PC-3 (cell line): ENCODE data around the gene CCDC28A. TPM values are rescaled to one million over a fixed set of nuclear protein-coding genes. Genes with fewer than 3 reads are reported as not detected.

Experiments
- ATAC-seq: fragments of 200-7000 bp; cut with Tn5 transposase; 2 replicates; pipeline ENCODE4 v1.9.1; 2020; ENCODE audit warnings: mild to moderate bottlenecking, moderate library complexity
- BruUV-seq: library from RNA; stranded (reverse); fragments of 400-500 nt; replicated peaks from 2 replicates; lab custom pipeline; 2021; lab: Mats Ljungman, UMichigan
- CTCF ChIA-PET: fragments of 300-600 bp; sonication (Branson Sonifier 250); formaldehyde crosslinking; loops from one replicate; lab custom pipeline; 2022; ENCODE audit warnings: antibody characterized with exemption; lab: Charles Lee
- POLR2A ChIA-PET: fragments of 300-600 bp; sonication (Branson Sonifier 250); formaldehyde crosslinking; loops from one replicate; lab custom pipeline; 2022; ENCODE audit warnings: antibody characterized with exemption; ENCODE audit not compliant: unreplicated experiment; lab: Charles Lee
- DNase-seq: peaks from one replicate; pipeline ENCODE4 v3.0.0-alpha.2; 2015
- H2AFZ ChIP-seq: fragments of 300-600 bp; sonication (generic); 2 replicates; pipeline ENCODE4 v1.6.0; 2016; ENCODE audit warnings: antibody characterized with exemption, low read length
- H3F3A ChIP-seq: fragments of 300-600 bp; sonication (generic); one replicate; pipeline ENCODE4 v1.6.0; 2017; ENCODE audit warnings: antibody characterized with exemption, low read length, control low read depth, mild to moderate bottlenecking; ENCODE audit not compliant: unreplicated experiment
- H3K27ac ChIP-seq: fragments of 300-600 bp; sonication (generic); 2 replicates; pipeline ENCODE4 v1.5.1; 2016; ENCODE audit warnings: mild to moderate bottlenecking, low read length
- H3K27me3 ChIP-seq: fragments of 300-600 bp; sonication (generic); 2 replicates; pipeline ENCODE4 v1.6.1; 2016; ENCODE audit warnings: low read length, mixed read lengths
- H3K36me3 ChIP-seq: fragments of 300-600 bp; sonication (generic); 2 replicates; pipeline ENCODE4 v1.6.1; 2016; ENCODE audit warnings: low read depth, mixed run types, low read length, mixed read lengths
- H3K4me1 ChIP-seq: fragments of 300-600 bp; sonication (generic); 2 replicates; pipeline ENCODE4 v1.5.1; 2016; ENCODE audit warnings: low read length; ENCODE audit not compliant: insufficient read depth
- H3K4me2 ChIP-seq: fragments of 300-600 bp; sonication (generic); 2 replicates; pipeline ENCODE4 v1.6.0; 2016; ENCODE audit warnings: low read length
- H3K4me3 ChIP-seq: fragments of 300-600 bp; sonication (generic); 2 replicates; pipeline ENCODE4 v1.5.1; 2016; ENCODE audit warnings: mild to moderate bottlenecking, low read length, mixed read lengths
- H3K79me2 ChIP-seq: fragments of 300-600 bp; sonication (generic); 2 replicates; pipeline ENCODE4 v1.6.1; 2017; ENCODE audit warnings: low read length, mixed read lengths
- H3K9ac ChIP-seq: fragments of 300-600 bp; sonication (generic); 2 replicates; pipeline ENCODE4 v1.6.0; 2016; ENCODE audit warnings: mild to moderate bottlenecking, low read length
- H3K9me2 ChIP-seq: fragments of 300-600 bp; sonication (generic); replicated peaks from 2 replicates; pipeline ENCODE4 v1.6.1; 2016; ENCODE audit warnings: mixed run types, low read length, mixed read lengths
- H3K9me3 ChIP-seq: fragments of 300-600 bp; sonication (generic); 2 replicates; pipeline ENCODE4 v1.6.1; 2016; ENCODE audit warnings: low read length, mixed read lengths
- H4K20me1 ChIP-seq: fragments of 300-600 bp; sonication (generic); 2 replicates; pipeline ENCODE4 v1.6.1; 2016; ENCODE audit warnings: low read length, mixed read lengths
- CTCF ChIP-seq: fragments of 300-600 bp; sonication (generic); conservative IDR thresholded peaks from 2 replicates; pipeline ENCODE4 v1.5.1; 2017; ENCODE audit warnings: antibody characterized with exemption, low read depth, mild to moderate bottlenecking, low read length
- EZH2 ChIP-seq: fragments of 300-600 bp; sonication (generic); IDR thresholded peaks from one replicate; pipeline ENCODE4 v1.6.1; 2017; ENCODE audit warnings: antibody characterized with exemption, mild to moderate bottlenecking, low read length; ENCODE audit not compliant: unreplicated experiment
- EZH2phosphoT487 ChIP-seq: fragments of 300-600 bp; sonication (generic); IDR thresholded peaks from 2 replicates; pipeline ENCODE4 v1.6.1; 2018; ENCODE audit warnings: mild to moderate bottlenecking, antibody characterized with exemption, low read length, borderline replicate concordance
- intact Hi-C: fragments of 100-400 bp; cut with micrococcal nuclease; formaldehyde crosslinking; loops from 2 replicates; pipeline ENCODE4 v1.9.0; 2023
- total RNA-seq: library from RNA; depleted of rRNA; stranded (reverse); fragments of >200 nt; gene quantifications from 2 replicates; pipeline ENCODE4 v1.2.3, GENCODE V29; 2014

CCDC28A gene
- total RNA-seq, 1 experiment from 2014 or later: 5.8 TPM

GRCh38 chr6:138778331-138778730, 4.8 kb downstream of the CCDC28A start:
- no peak overlapping the region for H3K27ac ChIP-seq
- BruUV-seq: no TSS peak
- TF ChIP-seq EZH2phosphoT487: no peak
- TF ChIP-seq EZH2: no peak
- no peak for TF ChIP-seq CTCF
- ChIA-PET POLR2A (no interaction called here), CTCF (no interaction called here)
- H3F3A ChIP-seq: no peaks in the 10 kb centered on the region
- H3K4me3 ChIP-seq: no peak overlapping the region
- no peak for DNase-seq
- H4K20me1 ChIP-seq: no peaks in the 10 kb centered on the region
- ATAC-seq: no peak
- H3K79me2 ChIP-seq: peaks cover 5% of the 10 kb centered on the region; the same call in 1 of the 2 replicates
- H3K9me2 ChIP-seq: no peaks in the 10 kb centered on the region
- no peaks in the 10 kb centered on the region; the same call in 1 of the 2 replicates for H3K4me1 ChIP-seq
- H3K9ac ChIP-seq: no peak overlapping the region
- H3K9me3 ChIP-seq: no peaks in the 10 kb centered on the region
- H2AFZ ChIP-seq: no peak overlapping the region
- no peaks in the 10 kb centered on the region for H3K27me3 ChIP-seq
- H3K36me3 ChIP-seq: no peaks in the 10 kb centered on the region
- H3K4me2 ChIP-seq: no peak overlapping the region
- intact Hi-C loops: no loop called here

DNA sequence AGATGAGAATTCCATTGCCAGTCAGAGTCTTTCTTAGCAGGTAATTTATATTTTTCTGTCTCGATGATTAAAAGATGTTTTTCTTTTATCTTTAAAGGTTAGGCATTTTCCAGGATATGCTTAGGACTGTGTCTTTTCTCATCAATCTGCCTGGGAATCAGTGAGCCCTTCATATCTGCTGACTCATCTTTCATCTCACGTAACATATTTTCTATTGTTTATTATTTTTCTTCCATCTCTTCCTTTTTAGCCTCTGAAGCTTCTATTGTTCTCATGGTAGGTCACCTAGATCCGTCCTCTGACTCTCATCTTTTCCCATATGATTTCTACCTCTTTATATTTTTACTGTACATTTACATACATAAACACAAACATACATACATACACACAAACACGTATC, 8.7 kb downstream of the CCDC28A start:
- H2AFZ ChIP-seq: no peak overlapping the region
- ATAC-seq: no peak
- H4K20me1 ChIP-seq: no peaks in the 10 kb centered on the region
- no peaks in the 10 kb centered on the region for H3F3A ChIP-seq
- no peak overlapping the region for H3K27ac ChIP-seq
- intact Hi-C loops: no loop called here
- ChIA-PET CTCF (no interaction called here), POLR2A (no interaction called here)
- H3K4me2 ChIP-seq: no peak overlapping the region
- TF ChIP-seq EZH2 (no peak), CTCF (no peak), EZH2phosphoT487 (no peak)
- no peaks in the 10 kb centered on the region for H3K9me3 ChIP-seq
- H3K4me1 ChIP-seq: no peaks in the 10 kb centered on the region
- BruUV-seq: no TSS peak
- H3K9me2 ChIP-seq: no peaks in the 10 kb centered on the region
- no peak overlapping the region for H3K9ac ChIP-seq
- no peak for DNase-seq
- no peaks in the 10 kb centered on the region for H3K79me2 ChIP-seq
- no peak overlapping the region for H3K4me3 ChIP-seq
- H3K27me3 ChIP-seq: no peaks in the 10 kb centered on the region
- H3K36me3 ChIP-seq: 0 out of 2 replicates have a peak, but pooled peaks cover 2% of the 10 kb centered on the region

DNA sequence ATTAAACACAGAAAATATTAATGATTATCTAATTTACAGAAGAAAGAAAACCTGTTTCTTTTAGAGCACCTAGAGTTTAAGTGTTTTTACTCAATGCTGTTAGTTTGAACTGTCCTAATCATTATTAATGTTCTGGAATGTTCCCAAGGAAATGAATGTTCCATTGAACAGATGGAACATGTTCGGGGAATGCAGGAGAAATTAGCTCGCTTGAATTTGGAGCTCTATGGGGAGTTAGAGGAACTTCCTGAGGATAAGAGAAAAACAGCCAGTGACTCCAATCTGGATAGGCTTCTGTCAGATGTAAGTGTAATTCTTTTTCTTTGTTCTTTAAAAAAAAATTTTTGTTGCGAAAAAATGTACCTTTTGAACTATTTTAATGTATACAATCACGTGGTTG, 11.5 kb downstream of the CCDC28A start:
- Histone ChIP-seq H3K9me2 (no peaks in the 10 kb centered on the region), H3K4me3 (no peak overlapping the region), H3F3A (no peaks in the 10 kb centered on the region), H3K4me2 (no peak overlapping the region), H4K20me1 (no peaks in the 10 kb centered on the region), H3K9me3 (no peaks in the 10 kb centered on the region), H3K4me1 (no peaks in the 10 kb centered on the region), H2AFZ (no peak overlapping the region), H3K79me2 (no peaks in the 10 kb centered on the region), H3K9ac (no peak overlapping the region), H3K36me3 (0 out of 2 replicates have a peak, but pooled peaks cover 2% of the 10 kb centered on the region), H3K27me3 (no peaks in the 10 kb centered on the region), H3K27ac (no peak overlapping the region)
- POLR2A ChIA-PET: no interaction called here
- no peak for DNase-seq
- BruUV-seq: no TSS peak
- intact Hi-C loops: no loop called here
- CTCF ChIA-PET: no interaction called here
- TF ChIP-seq EZH2: no peak
- no peak for TF ChIP-seq EZH2phosphoT487
- no peak for TF ChIP-seq CTCF
- no peak for ATAC-seq
